Pericardium fibroblast (primary cell): ENCODE measurements around the gene RAD51D. TPM values are rescaled to one million over a fixed set of nuclear protein-coding genes. Genes with fewer than 3 reads are reported as not detected.

ENCODE experiments used
- total RNA-seq: library from RNA; depleted of rRNA; stranded (reverse); fragments of >200 nt; gene quantifications from 2 replicates; pipeline ENCODE4 v1.2.3, GENCODE V29; 2015

RAD51D gene
- 6.4 and 17.3 TPM in 2 replicates for total RNA-seq

DNA sequence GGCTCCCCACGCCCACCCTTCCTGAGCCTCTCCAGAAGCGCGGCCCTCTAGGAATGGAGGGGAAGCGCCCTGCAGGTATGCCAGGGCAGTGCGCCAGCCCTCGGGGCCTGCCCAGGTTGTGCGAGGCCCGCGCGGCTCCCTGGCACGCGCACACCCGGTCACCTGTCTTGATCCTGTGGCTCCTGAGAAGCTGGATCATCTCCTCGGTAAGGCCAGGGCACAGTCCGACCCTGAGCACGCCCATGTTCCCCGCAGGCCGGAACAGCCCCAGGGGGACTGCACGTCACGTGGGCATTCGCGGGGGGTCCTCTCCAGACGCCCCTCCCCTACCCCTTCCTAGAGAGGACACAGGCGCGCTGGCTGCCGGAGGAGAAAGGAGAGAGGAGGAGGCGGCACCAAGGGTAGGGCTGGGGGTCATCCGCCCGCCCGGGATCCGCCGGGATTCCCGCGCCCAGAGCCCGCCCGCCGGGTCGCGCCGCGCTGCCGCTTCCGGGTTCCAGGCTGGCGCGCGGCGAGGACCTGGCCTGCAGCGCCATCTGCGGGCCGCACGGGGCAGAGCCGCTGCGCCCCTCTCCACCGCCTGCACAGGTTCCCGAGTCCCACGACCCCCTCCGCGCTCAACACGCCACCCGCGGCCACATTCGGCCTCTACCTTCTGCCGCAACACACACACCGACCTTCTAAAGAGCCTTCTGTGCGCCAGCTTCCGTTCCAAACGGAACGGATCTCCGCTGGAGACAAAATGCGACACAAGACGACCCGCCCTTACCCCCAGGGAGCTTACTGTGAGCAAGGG is at the start of gene RAD51D:
TSS of gene RAD51D (minus strand) at position 491 of the 796 bp plus-strand sequence. CDS start at position 244, 247 bp downstream.

DNA sequence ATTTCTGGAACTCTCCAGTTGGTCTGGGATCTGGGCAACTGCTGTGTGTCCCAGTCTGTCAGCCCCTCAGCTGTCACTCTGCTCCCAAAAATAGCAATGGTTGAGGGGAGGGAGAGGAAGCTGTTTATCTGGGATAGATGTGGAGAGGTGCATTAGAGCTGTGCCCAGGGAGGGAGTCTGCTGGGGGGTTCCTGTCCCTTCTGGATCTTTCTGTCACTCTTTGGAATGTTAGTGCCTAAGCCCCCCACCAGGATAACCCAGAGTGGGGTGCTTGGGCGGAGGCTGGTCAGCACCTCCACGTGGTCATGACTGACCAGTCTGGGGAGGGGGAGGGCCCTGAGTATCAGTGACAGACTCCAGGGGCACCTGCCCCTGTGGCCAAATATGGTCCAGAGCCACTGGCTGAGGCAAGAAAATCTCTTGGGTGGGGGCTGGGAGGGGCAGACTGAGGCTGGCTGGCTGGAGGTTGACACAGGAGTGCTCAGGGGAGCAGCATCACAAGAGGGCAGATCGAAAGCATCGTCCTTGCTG is 27.8 kb upstream of the RAD51D start, which contains the start of gene UNC45B:
TSS of gene UNC45B (plus strand) at position 443 of the 531 bp plus-strand sequence. CDS start 447 bp downstream, outside the sequence.

GRCh38 chr17:35141681-35142466 is 22.2 kb upstream of the RAD51D start, which contains the start of gene NLE1:
Gene NLE1, minus strand, starts transcription at chr17:35142303. Its CDS starts 28 bp downstream, at chr17:35142275.

GRCh38 chr17:35121315-35121714 is 1.7 kb upstream of the RAD51D start, which contains the start of gene FNDC8:
Gene FNDC8, plus strand, starts transcription at chr17:35121615. Its CDS starts 79 bp downstream, at chr17:35121694.

DNA sequence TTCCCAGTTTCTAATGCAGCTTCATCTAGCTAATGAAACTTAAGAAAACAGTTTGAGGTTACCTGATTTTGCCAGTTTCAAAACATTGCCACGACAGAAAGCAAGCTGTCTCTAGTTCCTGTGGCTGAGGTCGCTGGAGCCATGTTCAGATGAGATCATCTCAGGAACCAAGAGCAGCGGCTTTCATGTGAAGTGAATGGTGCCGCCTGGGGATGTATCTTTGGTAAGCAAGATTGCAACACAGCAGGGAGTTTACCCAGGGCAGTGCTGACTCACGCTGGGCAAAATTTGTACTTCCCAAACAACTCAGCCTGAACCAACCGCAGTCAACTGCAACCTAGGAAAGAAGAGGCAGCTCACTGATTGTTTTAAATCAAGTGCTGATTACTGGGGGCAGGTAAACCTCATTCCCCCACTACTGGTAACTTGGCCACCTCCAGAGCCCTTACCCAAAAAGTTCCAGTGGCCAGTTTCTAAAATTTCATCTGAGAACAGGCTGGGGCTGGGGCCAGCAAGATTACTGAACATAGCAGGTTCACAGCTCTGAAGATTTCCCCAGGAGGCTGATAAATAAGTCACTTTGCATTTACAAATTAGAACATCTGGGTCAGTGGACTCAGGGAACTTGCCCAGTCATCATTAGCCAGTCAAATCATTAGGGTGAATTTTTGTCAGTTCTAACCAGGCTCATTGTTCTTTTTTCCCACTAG is 56.0 kb downstream of the RAD51D start, which contains the start of gene RFFL:
TSS of gene RFFL (minus strand) at position 194 of the 710 bp plus-strand sequence. CDS start 37,154 bp downstream, outside the sequence.

Other genes starting within 250 kb of the RAD51D start
- gene CCT6B, start 158.4 kb downstream of the RAD51D start, total RNA-seq: 1.9 and 2.9 TPM in 2 replicates
- 6.7 and 7.3 TPM in 2 replicates for gene ZNF830, start 158.3 kb downstream of the RAD51D start, total RNA-seq
- 13.7 and 21.4 TPM in 2 replicates for gene LIG3, start 139.3 kb downstream of the RAD51D start, total RNA-seq
- 7.0 and 16.6 TPM in 2 replicates for gene RFFL, start 56.2 kb downstream of the RAD51D start, total RNA-seq
- not detected in 2 replicates for gene FNDC8, start 1.8 kb upstream of the RAD51D start, total RNA-seq
- 13.0 and 13.5 TPM in 2 replicates for gene NLE1, start 22.4 kb upstream of the RAD51D start, total RNA-seq
- gene UNC45B, start 28.0 kb upstream of the RAD51D start, total RNA-seq: 0.17 TPM in 1 of 2 replicates, not detected in the other
- gene SLC35G3, start 74.5 kb upstream of the RAD51D start, total RNA-seq: not detected in 2 replicates
- 25.2 and 39.8 TPM in 2 replicates for gene SLFN5, start 123.2 kb upstream of the RAD51D start, total RNA-seq